ENCODE measurements around the gene TEX52. TPM values are rescaled to one million over a fixed set of nuclear protein-coding genes. Genes with fewer than 3 reads are reported as not detected.

The TEX52 gene
- total RNA-seq, 2 experiments from 2014 or later = 0.25 to 0.29 TPM

DNA sequence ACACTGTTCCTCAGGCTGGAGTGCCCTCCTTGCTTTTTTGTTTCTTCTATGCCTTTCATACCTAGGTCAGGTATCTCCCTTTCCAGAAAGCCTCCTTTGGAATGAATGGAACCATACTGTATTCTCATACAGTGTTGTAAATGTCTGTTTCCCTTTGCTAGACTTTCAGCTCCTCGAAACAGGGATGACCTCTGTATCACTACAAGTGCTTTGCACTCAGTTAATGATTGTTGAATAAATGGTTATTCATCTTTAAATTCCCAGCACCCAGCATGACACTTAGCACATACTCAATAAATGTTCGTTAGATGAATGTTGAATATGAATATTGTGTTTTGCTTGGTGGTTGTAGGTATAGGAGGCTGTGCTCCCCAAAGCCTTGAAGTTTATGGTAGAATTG, 28.0 kb upstream of the TEX52 start:
- Histone ChIP-seq H3K27ac (ENCODE audit: low read depth, low read length, poor library complexity, severe bottlenecking) (no peak overlapping the region), H3K9me2 (ENCODE audit: insufficient read depth, low read length) (no peaks in the 10 kb centered on the region), H3K4me3 (ENCODE audit: low read depth, low read length, poor library complexity, severe bottlenecking) (no peak overlapping the region), H4K20me1 (ENCODE audit: insufficient read depth, low read length) (peaks cover 7% of the 10 kb centered on the region; the same call in 1 of the 2 replicates), H3K4me1 (ENCODE audit: insufficient read depth, low read length, poor library complexity, severe bottlenecking) (no peaks in the 10 kb centered on the region), H3K36me3 (ENCODE audit: insufficient read depth, low read length) (peaks cover 87% of the 10 kb centered on the region), H3K9me3 (ENCODE audit: low read length) (no peaks in the 10 kb centered on the region), H2AFZ (ENCODE audit: low read length) (no peak overlapping the region), H3K4me2 (ENCODE audit: low read length) (no peak overlapping the region), H3K79me2 (ENCODE audit: insufficient read depth, low read depth, low read length) (peaks cover 42% of the 10 kb centered on the region)
- DNase-seq (ENCODE audit: low spot score) = no peak
- ChIA-PET CTCF (ENCODE audit: unreplicated experiment) (no interaction called here), POLR2A (interaction anchor here (0.6 kb wide), 1 partner anchor 79 kb away, joined by 4 read pairs; no protein-coding TSS in a partner anchor)
- no TSS peak for BruUV-seq (replicated peaks)
- intact Hi-C loops (cut with micrococcal nuclease; ENCODE audit: unreplicated experiment) = loop anchor here (2.0 kb wide), 1 partner anchor 150 kb away; no protein-coding TSS in a partner anchor
- TF ChIP-seq EZH2phosphoT487 (IDR thresholded peaks at IDR 0.05; ENCODE audit: borderline replicate concordance, low read depth, low read length) = no peak
- TF ChIP-seq, protein P1, sequence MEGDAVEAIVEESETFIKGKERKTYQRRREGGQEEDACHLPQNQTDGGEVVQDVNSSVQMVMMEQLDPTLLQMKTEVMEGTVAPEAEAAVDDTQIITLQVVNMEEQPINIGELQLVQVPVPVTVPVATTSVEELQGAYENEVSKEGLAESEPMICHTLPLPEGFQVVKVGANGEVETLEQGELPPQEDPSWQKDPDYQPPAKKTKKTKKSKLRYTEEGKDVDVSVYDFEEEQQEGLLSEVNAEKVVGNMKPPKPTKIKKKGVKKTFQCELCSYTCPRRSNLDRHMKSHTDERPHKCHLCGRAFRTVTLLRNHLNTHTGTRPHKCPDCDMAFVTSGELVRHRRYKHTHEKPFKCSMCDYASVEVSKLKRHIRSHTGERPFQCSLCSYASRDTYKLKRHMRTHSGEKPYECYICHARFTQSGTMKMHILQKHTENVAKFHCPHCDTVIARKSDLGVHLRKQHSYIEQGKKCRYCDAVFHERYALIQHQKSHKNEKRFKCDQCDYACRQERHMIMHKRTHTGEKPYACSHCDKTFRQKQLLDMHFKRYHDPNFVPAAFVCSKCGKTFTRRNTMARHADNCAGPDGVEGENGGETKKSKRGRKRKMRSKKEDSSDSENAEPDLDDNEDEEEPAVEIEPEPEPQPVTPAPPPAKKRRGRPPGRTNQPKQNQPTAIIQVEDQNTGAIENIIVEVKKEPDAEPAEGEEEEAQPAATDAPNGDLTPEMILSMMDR (conservative IDR thresholded peaks at IDR 0.05; ENCODE audit: low read length) = no peak

DNA sequence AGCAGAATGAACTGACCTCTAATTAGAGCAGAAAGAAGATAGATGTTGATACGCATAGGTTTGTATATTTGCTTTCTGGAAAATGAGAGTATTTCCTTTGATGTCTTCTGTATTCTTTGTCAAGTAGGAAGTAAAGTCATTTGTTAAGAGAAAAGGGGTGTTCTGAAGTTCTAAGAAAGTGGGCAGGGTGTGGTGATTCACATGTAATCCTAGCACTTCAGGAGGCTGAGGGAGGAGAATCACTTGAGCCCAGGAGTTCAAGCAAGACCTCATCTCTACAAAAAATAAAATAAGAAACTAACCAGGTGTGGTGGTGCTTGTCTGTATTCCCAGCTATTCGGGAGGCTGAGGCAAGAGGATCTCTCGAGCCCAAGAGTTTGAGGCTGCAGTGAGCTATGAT, 23.0 kb upstream of the TEX52 start:
- no TSS peak for BruUV-seq (replicated peaks)
- H3K27ac ChIP-seq (ENCODE audit: low read depth, low read length, poor library complexity, severe bottlenecking) = no peak overlapping the region
- intact Hi-C loops (cut with micrococcal nuclease; ENCODE audit: unreplicated experiment) = no loop called here
- H3K4me1 ChIP-seq (ENCODE audit: insufficient read depth, low read length, poor library complexity, severe bottlenecking) = peaks cover 29% of the 10 kb centered on the region
- peaks cover 55% of the 10 kb centered on the region for H3K36me3 ChIP-seq (ENCODE audit: insufficient read depth, low read length)
- no peak overlapping the region for H3K4me2 ChIP-seq (ENCODE audit: low read length)
- H3K79me2 ChIP-seq (ENCODE audit: insufficient read depth, low read depth, low read length) = peaks cover 86% of the 10 kb centered on the region
- ChIA-PET POLR2A (no interaction called here), CTCF (ENCODE audit: unreplicated experiment) (no interaction called here)
- H3K9me2 ChIP-seq (ENCODE audit: insufficient read depth, low read length) = no peaks in the 10 kb centered on the region
- TF ChIP-seq, protein P1 (conservative IDR thresholded peaks at IDR 0.05; ENCODE audit: low read length) = no peak
- no peak for TF ChIP-seq EZH2phosphoT487 (IDR thresholded peaks at IDR 0.05; ENCODE audit: borderline replicate concordance, low read depth, low read length)
- H2AFZ ChIP-seq (ENCODE audit: low read length) = no peak overlapping the region
- H4K20me1 ChIP-seq (ENCODE audit: insufficient read depth, low read length) = peaks cover 4% of the 10 kb centered on the region; the same call in 1 of the 2 replicates
- no peak for DNase-seq (ENCODE audit: low spot score)
- no peak overlapping the region for H3K4me3 ChIP-seq (ENCODE audit: low read depth, low read length, poor library complexity, severe bottlenecking)
- no peaks in the 10 kb centered on the region for H3K9me3 ChIP-seq (ENCODE audit: low read length)

DNA sequence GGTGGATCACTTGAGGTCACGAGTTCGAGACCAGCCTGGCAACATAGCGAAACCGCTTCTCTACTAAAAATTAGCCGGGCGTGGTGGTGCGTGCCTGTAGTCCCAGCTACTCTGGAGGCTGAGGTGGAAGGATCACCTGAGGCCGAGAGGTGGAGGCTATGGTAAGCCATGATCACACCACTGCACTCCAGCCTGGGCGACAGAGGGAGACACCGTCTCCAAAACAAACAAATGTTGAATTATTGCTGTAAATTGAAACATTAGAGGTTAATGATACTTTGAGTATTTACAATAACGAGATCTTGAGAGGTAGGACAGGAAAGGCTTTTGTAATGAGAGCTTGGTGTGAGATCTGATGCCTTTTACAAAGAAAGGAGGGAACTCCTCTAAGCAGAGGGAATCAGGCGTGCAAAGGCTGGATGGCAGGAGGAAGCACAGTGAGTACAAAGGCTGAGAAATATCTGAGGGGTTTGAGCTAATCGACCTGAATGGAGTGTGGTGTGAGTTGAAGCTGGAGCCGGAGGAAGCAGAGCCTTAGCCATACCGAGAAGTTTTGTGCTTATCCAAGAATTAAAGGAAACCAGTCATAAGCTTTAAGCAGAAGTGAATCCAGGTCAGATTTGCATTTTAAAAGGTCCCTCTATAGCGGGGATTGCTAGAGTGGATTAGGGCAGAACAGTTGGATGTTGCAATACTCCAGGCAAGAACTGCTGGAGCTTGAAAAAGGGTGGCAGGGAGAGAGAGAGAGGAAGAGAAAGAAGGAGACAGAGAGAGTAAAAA, 21.3 kb upstream of the TEX52 start:
- Histone ChIP-seq H3K4me1 (ENCODE audit: insufficient read depth, low read length, poor library complexity, severe bottlenecking) (peaks cover 29% of the 10 kb centered on the region), H3K4me2 (ENCODE audit: low read length) (peak overlapping the region; percentile 96), H3K9me3 (ENCODE audit: low read length) (no peaks in the 10 kb centered on the region), H3K36me3 (ENCODE audit: insufficient read depth, low read length) (peaks cover 60% of the 10 kb centered on the region), H4K20me1 (ENCODE audit: insufficient read depth, low read length) (no peaks in the 10 kb centered on the region), H3K27ac (ENCODE audit: low read depth, low read length, poor library complexity, severe bottlenecking) (peak overlapping the region; percentile 76), H3K79me2 (ENCODE audit: insufficient read depth, low read depth, low read length) (peaks cover 90% of the 10 kb centered on the region), H3K4me3 (ENCODE audit: low read depth, low read length, poor library complexity, severe bottlenecking) (peak overlapping the region; percentile 76), H3K9me2 (ENCODE audit: insufficient read depth, low read length) (no peaks in the 10 kb centered on the region), H2AFZ (ENCODE audit: low read length) (no peak overlapping the region)
- ChIA-PET POLR2A (interaction anchor here (0.6 to 1.8 kb wide), 5 partner anchors 9 to 1676 kb away, joined by 3 to 9 read pairs (median 3); partner anchors contain the start of gene TULP3), CTCF (ENCODE audit: unreplicated experiment) (no interaction called here)
- peak; percentile 54 for DNase-seq (ENCODE audit: low spot score)
- no peak for TF ChIP-seq EZH2phosphoT487 (IDR thresholded peaks at IDR 0.05; ENCODE audit: borderline replicate concordance, low read depth, low read length)
- TF ChIP-seq, protein P1 (conservative IDR thresholded peaks at IDR 0.05; ENCODE audit: low read length) = peak; percentile 52; the same call in 1 of the 2 replicates
- intact Hi-C loops (cut with micrococcal nuclease; ENCODE audit: unreplicated experiment) = loop anchor here (1.0 to 2.0 kb wide), 2 partner anchors 12 to 65 kb away; partner anchors contain the start of genes ITFG2 and TULP3
- BruUV-seq (replicated peaks) = no TSS peak

Data from OCI-LY7 (cell line).